Measurements from ENCODE around the gene METTL13. TPM values are rescaled to one million over a fixed set of nuclear protein-coding genes. Genes with fewer than 3 reads are reported as not detected.

METTL13 gene
- total and polyA plus RNA-seq, 2 of the 4 experiments (the other 2 are of a cell fraction), result 25.1 to 26.3 TPM

DNA sequence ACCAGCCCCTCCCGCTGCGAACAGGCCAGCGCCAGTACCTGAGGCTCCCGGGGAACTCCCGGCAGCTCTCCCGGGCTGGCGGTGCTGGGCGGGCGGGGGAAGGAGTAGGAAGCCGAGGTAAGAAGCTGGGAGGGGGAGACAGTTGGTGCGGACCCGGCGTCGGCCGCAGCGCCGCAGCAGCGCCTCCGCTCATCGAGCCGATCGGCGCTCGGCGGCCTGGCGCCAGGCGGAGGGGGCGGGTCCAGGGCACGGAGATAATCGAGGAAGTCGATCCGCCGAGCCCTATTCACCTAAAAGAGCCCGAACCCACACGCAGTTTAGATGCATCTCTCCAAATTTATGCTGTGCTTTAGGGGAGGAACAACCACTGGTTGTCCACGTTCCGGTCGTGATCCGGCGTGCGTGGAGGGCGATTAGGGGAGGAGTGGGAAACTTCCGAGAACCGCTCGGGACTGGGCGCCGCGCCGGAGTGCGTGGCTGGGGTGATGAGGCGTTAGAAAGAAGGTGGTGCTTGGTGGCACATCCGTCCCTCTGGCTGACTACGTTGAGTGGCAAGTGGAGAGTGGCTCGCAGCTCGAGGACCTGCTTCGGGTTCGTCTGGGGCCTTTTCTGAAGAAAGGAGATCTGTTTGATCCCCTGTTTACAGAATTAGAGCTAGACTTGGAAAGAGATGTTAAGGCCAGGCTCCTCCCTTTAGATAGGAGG is 39.4 kb upstream of the METTL13 start, which contains the start of gene VAMP4 (continued):
- TF ChIP-seq MAZ (IDR thresholded peaks at IDR 0.05; ENCODE audit: borderline replicate concordance, low read depth, low read length) (peak; percentile 84; the same call in 1 of the 2 replicates), FOS (IDR thresholded peaks at IDR 0.05; ENCODE audit: low read depth, low read length) (no peak), SMC3 (IDR thresholded peaks at IDR 0.05; ENCODE audit: low read depth, low read length) (no peak)

DNA sequence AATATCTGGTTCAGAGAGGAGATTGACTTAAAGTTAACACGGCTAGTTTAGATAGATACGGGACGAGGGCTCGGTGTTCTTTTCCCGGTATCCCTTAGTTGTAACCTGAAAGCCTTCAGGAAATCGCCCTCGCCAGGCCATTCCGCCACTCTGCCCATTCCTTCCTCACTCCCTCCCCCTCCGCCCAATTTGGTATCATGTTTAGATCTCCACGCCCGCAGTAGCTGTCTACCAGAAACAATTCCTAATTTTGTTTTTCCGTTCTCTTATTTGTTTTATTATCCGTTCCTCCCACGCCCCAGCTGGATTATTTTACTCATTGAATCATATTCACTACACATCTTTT is 38.9 kb upstream of the METTL13 start:
- peak overlapping the region; percentile 99 for H2AFZ ChIP-seq (replicated peaks; ENCODE audit: low read length, poor library complexity)

More for the DNA sequence above, 38.9 kb upstream of the METTL13 start:
- Histone ChIP-seq H3K79me1 (ENCODE audit: low read depth in 1 of 2, low read length in 2 of 2) (peaks cover 15 to 28% of the 10 kb centered on the region in 2 experiments), H4K5ac (ENCODE audit: low read depth, low read length) (peak overlapping the region; percentile 98), H3K27me3 (ENCODE audit: control insufficient read depth, insufficient read depth, low read length) (no peaks in the 10 kb centered on the region), H3K4ac (ENCODE audit: low read depth, low read length) (peak overlapping the region; percentile 99), H4K8ac (ENCODE audit: low read depth in 2 of 2, low read length in 2 of 2) (peak overlapping the region; percentile 71 to 99), H2AK9ac (replicated peaks; ENCODE audit: low read depth, low read length, poor library complexity) (peak overlapping the region; percentile 92), H3K23ac (ENCODE audit: low read depth, low read length) (peak overlapping the region; percentile 99), H3K56ac (ENCODE audit: extremely low read depth, insufficient read depth, low read length) (peak overlapping the region; percentile 99), H3K4me2 (ENCODE audit: low read depth, low read length) (peak overlapping the region; percentile 61), H3K18ac (ENCODE audit: low read depth, low read length) (peak overlapping the region; percentile 99; the same call in 1 of the 2 replicates), H3K9me3 (ENCODE audit: control insufficient read depth, insufficient read depth, low read length) (no peaks in the 10 kb centered on the region), H3K9me1 (ENCODE audit: insufficient read depth, low read length) (peaks cover 3% of the 10 kb centered on the region; the same call in 1 of the 2 replicates), H4K91ac (ENCODE audit: insufficient read depth, low read depth, low read length) (peak overlapping the region; percentile 96), H2BK20ac (ENCODE audit: low read depth, low read length) (no peak overlapping the region), H3K4me3 (ENCODE audit: insufficient read depth, low read depth, low read length) (peak overlapping the region; percentile 92), H2BK5ac (ENCODE audit: low read depth, low read length, poor library complexity, severe bottlenecking) (peak overlapping the region; percentile 98), H2BK15ac (ENCODE audit: low read depth, low read length) (peak overlapping the region; percentile 65; the same call in 2 of the 3 replicates), H3K27ac (ENCODE audit: insufficient read depth, low read length) (peak overlapping the region; percentile 98), H3K36me3 (ENCODE audit: control insufficient read depth, insufficient read depth, low read length) (peaks cover 4% of the 10 kb centered on the region; the same call in 1 of the 2 replicates), H3K14ac (replicated peaks; ENCODE audit: low read depth, low read length) (peak overlapping the region; percentile 100), H2BK120ac (ENCODE audit: low read depth, low read length) (peak overlapping the region; percentile 96), H2AK5ac (ENCODE audit: low read depth, low read length) (peak overlapping the region; percentile 11; the same call in 1 of the 2 replicates), H4K20me1 (ENCODE audit: insufficient read depth, low read length) (no peaks in the 10 kb centered on the region; the same call in 1 of the 2 replicates), H3K9ac (ENCODE audit: low read depth, low read length) (peak overlapping the region; percentile 98), H3K4me1 (ENCODE audit: control insufficient read depth, insufficient read depth, low read length) (peaks cover 8% of the 10 kb centered on the region; the same call in 1 of the 2 replicates)
- WGBS, 2 experiments (ENCODE audit: extremely low coverage in 2 of 2, insufficient read length in 1 of 2), result 0% methylated on average over 9 of the region's 14 CpGs; no CpG with 5 or more reads in 1 of the 2 experiments
- dilution Hi-C loops (cut with HindIII; ENCODE audit: low sequenced_read_pairs, unreplicated experiment), result no loop called here
- intact Hi-C loops (cut with micrococcal nuclease), result loop anchor here (1.0 to 5.0 kb wide), 2 partner anchors 39 to 240 kb away; partner anchors contain the start of gene METTL13
- CTCF ChIA-PET, result interaction anchor here (1.0 to 1.4 kb wide), 2 partner anchors 97 to 98 kb away, joined by 3 read pairs; no protein-coding TSS in a partner anchor
- BruUV-seq (replicated peaks), result no TSS peak
- in situ Hi-C loops (cut with MboI; ENCODE audit: low sequenced_read_pairs), result no loop called here
- POLR2A ChIA-PET (ENCODE audit: unreplicated experiment), result interaction anchor here (0.6 to 2.1 kb wide), 8 partner anchors 12 to 98 kb away, joined by 3 to 16 read pairs (median 8); partner anchors contain the start of gene METTL13
- peak; percentile 37 for DNase-seq
- ATAC-seq (ENCODE audit: low read depth), result peak; percentile 61
- no peak for TF ChIP-seq RAD21 (IDR thresholded peaks at IDR 0.05; ENCODE audit: low read length)
- no peak for TF ChIP-seq CEBPB (IDR thresholded peaks at IDR 0.05; ENCODE audit: low read depth, low read length)
- no peak for TF ChIP-seq FOS (IDR thresholded peaks at IDR 0.05; ENCODE audit: low read depth, low read length)
- TF ChIP-seq, protein P1, sequence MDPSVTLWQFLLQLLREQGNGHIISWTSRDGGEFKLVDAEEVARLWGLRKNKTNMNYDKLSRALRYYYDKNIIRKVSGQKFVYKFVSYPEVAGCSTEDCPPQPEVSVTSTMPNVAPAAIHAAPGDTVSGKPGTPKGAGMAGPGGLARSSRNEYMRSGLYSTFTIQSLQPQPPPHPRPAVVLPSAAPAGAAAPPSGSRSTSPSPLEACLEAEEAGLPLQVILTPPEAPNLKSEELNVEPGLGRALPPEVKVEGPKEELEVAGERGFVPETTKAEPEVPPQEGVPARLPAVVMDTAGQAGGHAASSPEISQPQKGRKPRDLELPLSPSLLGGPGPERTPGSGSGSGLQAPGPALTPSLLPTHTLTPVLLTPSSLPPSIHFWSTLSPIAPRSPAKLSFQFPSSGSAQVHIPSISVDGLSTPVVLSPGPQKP (IDR thresholded peaks at IDR 0.05; ENCODE audit: borderline replicate concordance, low read depth, low read length), result no peak
- no peak for TF ChIP-seq RCOR1 (IDR thresholded peaks at IDR 0.05; ENCODE audit: insufficient replicate concordance, low read length)
- no peak for TF ChIP-seq RFX5 (IDR thresholded peaks at IDR 0.05; ENCODE audit: low read depth, low read length)
- TF ChIP-seq CHD1 (IDR thresholded peaks at IDR 0.05; ENCODE audit: low read depth, low read length), result no peak
